Liver (tissue), 9 donors: ENCODE data around the gene GRIN2D. TPM values are rescaled to one million over a fixed set of nuclear protein-coding genes. Genes with fewer than 3 reads are reported as not detected.

Source experiments
- DNase-seq: peaks from one replicate; pipeline ENCODE4 v3.0.0-alpha.2; 2017; ENCODE audit warnings: low spot score
- H3K27ac ChIP-seq, 2 donors: one replicate each; pipeline ENCODE4 v1.7.0; 2013; ENCODE audit warnings: inconsistent platforms in 2 of 2, low read length in 2 of 2, control low read depth in 1 of 2, low read depth in 1 of 2, mild to moderate bottlenecking in 1 of 2
- H3K27me3 ChIP-seq, 4 donors: one replicate each; pipeline versions ENCODE4 v1.6.1 to v1.7.0; 2013; ENCODE audit warnings: low read length in 3 of 4, inconsistent platforms in 1 of 4, mild to moderate bottlenecking in 1 of 4, moderate library complexity in 1 of 4; ENCODE audit not compliant: control insufficient read depth in 4 of 4, insufficient read depth in 4 of 4
- H3K36me3 ChIP-seq, 4 donors: one replicate each; pipeline versions ENCODE4 v1.6.1 to v1.7.0; 2013; ENCODE audit warnings: low read length in 3 of 4, mild to moderate bottlenecking in 3 of 4, low read depth in 1 of 4, moderate library complexity in 1 of 4; ENCODE audit not compliant: control insufficient read depth in 4 of 4, insufficient read depth in 3 of 4
- H3K4me1 ChIP-seq, 4 donors: one replicate each; pipeline versions ENCODE4 v1.6.1 to v1.7.0; 2013; ENCODE audit warnings: low read length in 3 of 4, mild to moderate bottlenecking in 3 of 4, moderate library complexity in 1 of 4; ENCODE audit not compliant: control insufficient read depth in 4 of 4, insufficient read depth in 4 of 4
- H3K4me3 ChIP-seq, 3 donors: one replicate each; pipeline versions ENCODE4 v1.6.1 to v1.7.0; 2013; ENCODE audit warnings: low read length in 3 of 3, control low read depth in 1 of 3, low read depth in 1 of 3, mild to moderate bottlenecking in 1 of 3
- H3K9ac ChIP-seq, 2 donors: one replicate each; pipeline ENCODE4 v1.7.0; 2013; ENCODE audit warnings: low read length in 2 of 2, mild to moderate bottlenecking in 2 of 2, moderate library complexity in 2 of 2, control low read depth in 1 of 2, low read depth in 1 of 2
- H3K9me3 ChIP-seq, 4 donors: one replicate each; pipeline versions ENCODE4 v1.6.1 to v1.7.0; 2013; ENCODE audit warnings: low read length in 3 of 4; ENCODE audit not compliant: control insufficient read depth in 4 of 4
- EGR1 ChIP-seq, 2 donors: IDR thresholded peaks; 2 replicates each; pipeline ENCODE4 v1.6.1; 2016 to 2018; ENCODE audit warnings: antibody characterized with exemption in 2 of 2, low read depth in 2 of 2
- FOXA1 ChIP-seq: IDR thresholded peaks from 2 replicates; pipeline ENCODE4 v1.6.1; 2016; ENCODE audit warnings: antibody characterized with exemption
- FOXA2 ChIP-seq: IDR thresholded peaks from 2 replicates; pipeline ENCODE4 v1.6.1; 2016; ENCODE audit warnings: antibody characterized with exemption
- GABPA ChIP-seq, 2 donors: IDR thresholded peaks in 1 of 2; conservative IDR thresholded peaks in 1 of 2; 2 replicates each; pipeline ENCODE4 v1.6.1; 2016; ENCODE audit warnings: antibody characterized with exemption in 2 of 2, mild to moderate bottlenecking in 1 of 2, moderate library complexity in 1 of 2
- HNF4A ChIP-seq, 2 donors: conservative IDR thresholded peaks; 2 replicates each; pipeline ENCODE4 v1.6.1; 2016; ENCODE audit warnings: antibody characterized with exemption in 2 of 2, mild to moderate bottlenecking in 2 of 2
- HNF4G ChIP-seq: IDR thresholded peaks from 2 replicates; pipeline ENCODE4 v1.6.1; 2016; ENCODE audit warnings: antibody characterized with exemption
- JUND ChIP-seq, 2 donors: IDR thresholded peaks; 2 replicates each; pipeline ENCODE4 v1.6.1; 2016; ENCODE audit warnings: antibody characterized with exemption in 2 of 2
- NR2F2 ChIP-seq: IDR thresholded peaks from 2 replicates; pipeline ENCODE4 v1.6.1; 2016; ENCODE audit warnings: antibody characterized with exemption
- RAD21 ChIP-seq, 2 donors: IDR thresholded peaks; 2 replicates each; pipeline ENCODE4 v1.6.1; 2016; ENCODE audit warnings: antibody characterized with exemption in 2 of 2, mild to moderate bottlenecking in 2 of 2
- RXRA ChIP-seq, 2 donors: IDR thresholded peaks; 2 replicates each; pipeline ENCODE4 v1.6.1; 2017 to 2018; ENCODE audit warnings: antibody characterized with exemption in 2 of 2, mild to moderate bottlenecking in 1 of 2
- SP1 ChIP-seq: IDR thresholded peaks from 2 replicates; pipeline ENCODE4 v1.6.1; 2018; ENCODE audit warnings: antibody characterized with exemption, mild to moderate bottlenecking
- TAF1 ChIP-seq: conservative IDR thresholded peaks from 2 replicates; pipeline ENCODE4 v1.6.1; 2016; ENCODE audit warnings: antibody characterized with exemption, mild to moderate bottlenecking
- YY1 ChIP-seq: IDR thresholded peaks from 2 replicates; pipeline ENCODE4 v1.6.1; 2016; ENCODE audit warnings: antibody characterized with exemption, mild to moderate bottlenecking
- WGBS: extraction: QIAGEN DNeasy Blood & Tissue Kit; methylation state at CpG from one replicate; pipeline ENCODE4 v1.1.7; 2013; 5-methylcytosine and 5-hydroxymethylcytosine counted together
- polyA plus RNA-seq, 2 donors: library from polyadenylated mRNA; stranded (reverse) in 1 of 2; unstranded in 1 of 2; fragments of 200-250 nt in 1 of 2; fragments of >200 nt in 1 of 2; fragmentation: Nextera tagmentation in 1 of 2; extraction: Ambion mirVana in 1 of 2; gene quantifications; one replicate each; pipeline versions ENCODE4 v1.2.1 to v1.2.3, GENCODE V29; 2013 to 2015
- total RNA-seq, 2 donors: library from RNA; depleted of rRNA; stranded (reverse); fragments of >200 nt; gene quantifications; one replicate each; pipeline ENCODE4 v1.2.3, GENCODE V29; 2014
- TF ChIP-seq, protein P1 (sequence below): IDR thresholded peaks from 2 replicates; pipeline ENCODE4 v1.6.1; 2016; ENCODE audit warnings: antibody characterized with exemption, mild to moderate bottlenecking
- TF ChIP-seq, protein P2 (sequence below): IDR thresholded peaks from 2 replicates; pipeline ENCODE4 v1.6.1; 2016; ENCODE audit warnings: antibody characterized with exemption
- TF ChIP-seq, protein P3 (sequence below): IDR thresholded peaks from 2 replicates; pipeline ENCODE4 v1.6.1; 2016; ENCODE audit warnings: antibody characterized with exemption
- TF ChIP-seq, protein P4 (sequence below): IDR thresholded peaks from 2 replicates; pipeline ENCODE4 v1.6.1; 2016; ENCODE audit warnings: antibody characterized with exemption
- TF ChIP-seq, protein P5 (sequence below): fragments of 150-350 bp; IDR thresholded peaks from 2 replicates; pipeline ENCODE4 v1.5.1; 2017; ENCODE audit warnings: improper control_type of control experiment, low read depth, low read length; ENCODE audit not compliant: missing input control
- donor health status: healthy.
- donor health status: healthy.
- donor health status: healthy.
- donor health status: healthy.
- donor health status: healthy.

GRIN2D gene
- total and polyA plus RNA-seq, 4 donors, result 0.13 to 0.33 (median 0.17) TPM; not detected in 1

DNA sequence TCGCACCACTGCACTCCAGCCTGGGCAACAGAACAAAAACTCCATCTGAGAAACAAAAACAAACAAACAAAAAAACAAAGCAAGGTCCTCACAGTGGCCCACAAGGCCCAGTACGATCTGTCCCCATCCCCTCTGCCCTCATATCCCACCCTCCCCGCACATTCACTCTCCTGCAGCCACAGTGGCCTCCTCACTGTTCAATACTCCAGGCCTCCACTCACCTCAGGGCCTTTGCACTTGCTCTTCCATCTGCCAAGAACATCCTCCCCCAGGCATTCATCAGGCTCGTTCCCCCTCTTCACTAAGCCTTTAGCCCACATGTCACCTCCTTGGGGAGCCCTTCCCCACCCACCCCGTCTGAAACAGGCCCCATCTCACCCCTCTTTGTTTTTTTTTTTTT is 34.3 kb upstream of the GRIN2D start:
- no peaks in the 10 kb centered on the region for H3K9me3 ChIP-seq
- TF ChIP-seq HNF4G (no peak), GABPA (IDR thresholded peaks at IDR 0.05 in 1 of 2, conservative IDR thresholded peaks at IDR 0.05 in 1 of 2) (no peak), FOXA1 (no peak), FOXA2 (no peak), JUND (IDR thresholded peaks at IDR 0.05) (no peak), RXRA (IDR thresholded peaks at IDR 0.05) (no peak), SP1 (no peak), TAF1 (no peak), YY1 (no peak), NR2F2 (no peak)
- TF ChIP-seq, protein P1, sequence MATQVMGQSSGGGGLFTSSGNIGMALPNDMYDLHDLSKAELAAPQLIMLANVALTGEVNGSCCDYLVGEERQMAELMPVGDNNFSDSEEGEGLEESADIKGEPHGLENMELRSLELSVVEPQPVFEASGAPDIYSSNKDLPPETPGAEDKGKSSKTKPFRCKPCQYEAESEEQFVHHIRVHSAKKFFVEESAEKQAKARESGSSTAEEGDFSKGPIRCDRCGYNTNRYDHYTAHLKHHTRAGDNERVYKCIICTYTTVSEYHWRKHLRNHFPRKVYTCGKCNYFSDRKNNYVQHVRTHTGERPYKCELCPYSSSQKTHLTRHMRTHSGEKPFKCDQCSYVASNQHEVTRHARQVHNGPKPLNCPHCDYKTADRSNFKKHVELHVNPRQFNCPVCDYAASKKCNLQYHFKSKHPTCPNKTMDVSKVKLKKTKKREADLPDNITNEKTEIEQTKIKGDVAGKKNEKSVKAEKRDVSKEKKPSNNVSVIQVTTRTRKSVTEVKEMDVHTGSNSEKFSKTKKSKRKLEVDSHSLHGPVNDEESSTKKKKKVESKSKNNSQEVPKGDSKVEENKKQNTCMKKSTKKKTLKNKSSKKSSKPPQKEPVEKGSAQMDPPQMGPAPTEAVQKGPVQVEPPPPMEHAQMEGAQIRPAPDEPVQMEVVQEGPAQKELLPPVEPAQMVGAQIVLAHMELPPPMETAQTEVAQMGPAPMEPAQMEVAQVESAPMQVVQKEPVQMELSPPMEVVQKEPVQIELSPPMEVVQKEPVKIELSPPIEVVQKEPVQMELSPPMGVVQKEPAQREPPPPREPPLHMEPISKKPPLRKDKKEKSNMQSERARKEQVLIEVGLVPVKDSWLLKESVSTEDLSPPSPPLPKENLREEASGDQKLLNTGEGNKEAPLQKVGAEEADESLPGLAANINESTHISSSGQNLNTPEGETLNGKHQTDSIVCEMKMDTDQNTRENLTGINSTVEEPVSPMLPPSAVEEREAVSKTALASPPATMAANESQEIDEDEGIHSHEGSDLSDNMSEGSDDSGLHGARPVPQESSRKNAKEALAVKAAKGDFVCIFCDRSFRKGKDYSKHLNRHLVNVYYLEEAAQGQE, result no peak
- TF ChIP-seq, protein P2, sequence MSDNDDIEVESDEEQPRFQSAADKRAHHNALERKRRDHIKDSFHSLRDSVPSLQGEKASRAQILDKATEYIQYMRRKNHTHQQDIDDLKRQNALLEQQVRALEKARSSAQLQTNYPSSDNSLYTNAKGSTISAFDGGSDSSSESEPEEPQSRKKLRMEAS, result no peak
- TF ChIP-seq, protein P3, sequence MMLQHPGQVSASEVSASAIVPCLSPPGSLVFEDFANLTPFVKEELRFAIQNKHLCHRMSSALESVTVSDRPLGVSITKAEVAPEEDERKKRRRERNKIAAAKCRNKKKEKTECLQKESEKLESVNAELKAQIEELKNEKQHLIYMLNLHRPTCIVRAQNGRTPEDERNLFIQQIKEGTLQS, result no peak
- H3K36me3 ChIP-seq, result peaks cover 0 to 6% (median 2%) of the 10 kb centered on the region in 4 donors
- no peak overlapping the region for H3K9ac ChIP-seq
- H3K27ac ChIP-seq, result no peak overlapping the region
- no peaks in the 10 kb centered on the region for H3K27me3 ChIP-seq
- no peak for DNase-seq
- WGBS, result over 99% methylated on average over 5 of the region's 5 CpGs
- H3K4me1 ChIP-seq, result peaks cover 0 to 6% (median 3%) of the 10 kb centered on the region in 4 donors
- no peak overlapping the region for H3K4me3 ChIP-seq

DNA sequence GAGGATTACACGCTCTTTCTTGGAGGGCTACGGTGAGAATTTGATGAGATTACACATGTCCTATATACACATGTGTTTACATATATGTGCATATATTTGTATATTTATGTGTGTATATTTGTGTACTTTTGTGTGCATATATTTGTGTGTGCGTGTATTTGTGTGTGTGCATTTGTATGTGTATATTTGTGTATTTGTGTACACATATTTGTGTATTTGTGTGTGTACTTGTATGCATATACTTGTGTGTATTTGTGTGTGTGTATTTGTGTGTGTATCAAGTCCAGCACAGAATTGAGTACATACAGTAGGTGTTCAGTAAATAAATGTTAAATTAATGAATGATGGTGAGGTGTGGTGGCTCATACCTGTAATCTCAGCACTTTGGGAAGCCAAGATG is 31.6 kb upstream of the GRIN2D start:
- Histone ChIP-seq H3K27ac (no peak overlapping the region), H3K4me3 (no peak overlapping the region), H3K9ac (no peak overlapping the region), H3K4me1 (peaks cover 0 to 11% (median 6%) of the 10 kb centered on the region in 4 donors), H3K27me3 (no peaks in the 10 kb centered on the region), H3K9me3 (no peaks in the 10 kb centered on the region), H3K36me3 (peaks cover 0 to 6% (median 2%) of the 10 kb centered on the region in 4 donors)
- over 99% methylated on average over 3 of the region's 3 CpGs for WGBS
- DNase-seq, result no peak
- TF ChIP-seq, protein P4, sequence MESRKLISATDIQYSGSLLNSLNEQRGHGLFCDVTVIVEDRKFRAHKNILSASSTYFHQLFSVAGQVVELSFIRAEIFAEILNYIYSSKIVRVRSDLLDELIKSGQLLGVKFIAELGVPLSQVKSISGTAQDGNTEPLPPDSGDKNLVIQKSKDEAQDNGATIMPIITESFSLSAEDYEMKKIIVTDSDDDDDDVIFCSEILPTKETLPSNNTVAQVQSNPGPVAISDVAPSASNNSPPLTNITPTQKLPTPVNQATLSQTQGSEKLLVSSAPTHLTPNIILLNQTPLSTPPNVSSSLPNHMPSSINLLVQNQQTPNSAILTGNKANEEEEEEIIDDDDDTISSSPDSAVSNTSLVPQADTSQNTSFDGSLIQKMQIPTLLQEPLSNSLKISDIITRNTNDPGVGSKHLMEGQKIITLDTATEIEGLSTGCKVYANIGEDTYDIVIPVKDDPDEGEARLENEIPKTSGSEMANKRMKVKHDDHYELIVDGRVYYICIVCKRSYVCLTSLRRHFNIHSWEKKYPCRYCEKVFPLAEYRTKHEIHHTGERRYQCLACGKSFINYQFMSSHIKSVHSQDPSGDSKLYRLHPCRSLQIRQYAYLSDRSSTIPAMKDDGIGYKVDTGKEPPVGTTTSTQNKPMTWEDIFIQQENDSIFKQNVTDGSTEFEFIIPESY, result no peak
- no peak for TF ChIP-seq GABPA (IDR thresholded peaks at IDR 0.05 in 1 of 2, conservative IDR thresholded peaks at IDR 0.05 in 1 of 2)
- TF ChIP-seq NR2F2, result no peak
- TF ChIP-seq EGR1 (IDR thresholded peaks at IDR 0.05; ENCODE audit: low read depth in 2 of 2), result no peak
- TF ChIP-seq RXRA (IDR thresholded peaks at IDR 0.05), result no peak
- TF ChIP-seq SP1, result no peak
- TF ChIP-seq FOXA2, result no peak
- no peak for TF ChIP-seq JUND (IDR thresholded peaks at IDR 0.05)
- TF ChIP-seq YY1, result no peak
- TF ChIP-seq, protein P5, sequence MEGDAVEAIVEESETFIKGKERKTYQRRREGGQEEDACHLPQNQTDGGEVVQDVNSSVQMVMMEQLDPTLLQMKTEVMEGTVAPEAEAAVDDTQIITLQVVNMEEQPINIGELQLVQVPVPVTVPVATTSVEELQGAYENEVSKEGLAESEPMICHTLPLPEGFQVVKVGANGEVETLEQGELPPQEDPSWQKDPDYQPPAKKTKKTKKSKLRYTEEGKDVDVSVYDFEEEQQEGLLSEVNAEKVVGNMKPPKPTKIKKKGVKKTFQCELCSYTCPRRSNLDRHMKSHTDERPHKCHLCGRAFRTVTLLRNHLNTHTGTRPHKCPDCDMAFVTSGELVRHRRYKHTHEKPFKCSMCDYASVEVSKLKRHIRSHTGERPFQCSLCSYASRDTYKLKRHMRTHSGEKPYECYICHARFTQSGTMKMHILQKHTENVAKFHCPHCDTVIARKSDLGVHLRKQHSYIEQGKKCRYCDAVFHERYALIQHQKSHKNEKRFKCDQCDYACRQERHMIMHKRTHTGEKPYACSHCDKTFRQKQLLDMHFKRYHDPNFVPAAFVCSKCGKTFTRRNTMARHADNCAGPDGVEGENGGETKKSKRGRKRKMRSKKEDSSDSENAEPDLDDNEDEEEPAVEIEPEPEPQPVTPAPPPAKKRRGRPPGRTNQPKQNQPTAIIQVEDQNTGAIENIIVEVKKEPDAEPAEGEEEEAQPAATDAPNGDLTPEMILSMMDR, result no peak
- TF ChIP-seq, protein P3, result no peak
- no peak for TF ChIP-seq HNF4A (conservative IDR thresholded peaks at IDR 0.05)
- TF ChIP-seq HNF4G, result no peak
- TF ChIP-seq, protein P2, result no peak
- TF ChIP-seq RAD21 (IDR thresholded peaks at IDR 0.05), result no peak
- no peak for TF ChIP-seq TAF1
- no peak for TF ChIP-seq FOXA1
- TF ChIP-seq, protein P1, result no peak
